ENCODE results near the gene OR2D3.
"Not testable (repeated sequence)": the region's sequence is repeated elsewhere in the genome, so short reads cannot be mapped to it uniquely, and the experiment has no call there.

OR2D3 gene

GRCh38 chr11:6968816-6969215 is 48.0 kb downstream of the OR2D3 start:
- H3K4me3 ChIP-seq (replicated peaks; ENCODE audit: low read depth, low read length), result no peak overlapping the region
- no peak for TF ChIP-seq CTCF (IDR thresholded peaks at IDR 0.05; ENCODE audit: insufficient read depth, low read length, poor library complexity, severe bottlenecking)
- no peaks in the 10 kb centered on the region for H3K36me3 ChIP-seq (ENCODE audit: control insufficient read depth, insufficient read depth, low read length)
- DNase-seq (ENCODE audit: extremely low read depth, insufficient read length), result no peak
- H3K27me3 ChIP-seq (replicated peaks; ENCODE audit: control insufficient read depth, insufficient read depth, low read length), result no peaks in the 10 kb centered on the region

- H3K27me3 ChIP-seq (replicated peaks; ENCODE audit: control insufficient read depth, insufficient read depth, low read length); H3K4me3 ChIP-seq (replicated peaks; ENCODE audit: low read depth, low read length); H3K36me3 ChIP-seq (ENCODE audit: control insufficient read depth, insufficient read depth, low read length); DNase-seq (ENCODE audit: extremely low read depth, insufficient read length): not testable (repeated sequence)
Observed at GRCh38 chr11:6969854-6970253, 49.1 kb downstream of the OR2D3 start.
